HG03280 (cell line): Measurements from ENCODE around the gene GLI3.

Experiments
- ATAC-seq: cut with Tn5 transposase; IDR thresholded peaks from one replicate; pipeline ENCODE4 v1.9.1; 2021; ENCODE audit warnings: mild to moderate bottlenecking, moderate library complexity; ENCODE audit not compliant: unreplicated experiment

GLI3 gene

DNA sequence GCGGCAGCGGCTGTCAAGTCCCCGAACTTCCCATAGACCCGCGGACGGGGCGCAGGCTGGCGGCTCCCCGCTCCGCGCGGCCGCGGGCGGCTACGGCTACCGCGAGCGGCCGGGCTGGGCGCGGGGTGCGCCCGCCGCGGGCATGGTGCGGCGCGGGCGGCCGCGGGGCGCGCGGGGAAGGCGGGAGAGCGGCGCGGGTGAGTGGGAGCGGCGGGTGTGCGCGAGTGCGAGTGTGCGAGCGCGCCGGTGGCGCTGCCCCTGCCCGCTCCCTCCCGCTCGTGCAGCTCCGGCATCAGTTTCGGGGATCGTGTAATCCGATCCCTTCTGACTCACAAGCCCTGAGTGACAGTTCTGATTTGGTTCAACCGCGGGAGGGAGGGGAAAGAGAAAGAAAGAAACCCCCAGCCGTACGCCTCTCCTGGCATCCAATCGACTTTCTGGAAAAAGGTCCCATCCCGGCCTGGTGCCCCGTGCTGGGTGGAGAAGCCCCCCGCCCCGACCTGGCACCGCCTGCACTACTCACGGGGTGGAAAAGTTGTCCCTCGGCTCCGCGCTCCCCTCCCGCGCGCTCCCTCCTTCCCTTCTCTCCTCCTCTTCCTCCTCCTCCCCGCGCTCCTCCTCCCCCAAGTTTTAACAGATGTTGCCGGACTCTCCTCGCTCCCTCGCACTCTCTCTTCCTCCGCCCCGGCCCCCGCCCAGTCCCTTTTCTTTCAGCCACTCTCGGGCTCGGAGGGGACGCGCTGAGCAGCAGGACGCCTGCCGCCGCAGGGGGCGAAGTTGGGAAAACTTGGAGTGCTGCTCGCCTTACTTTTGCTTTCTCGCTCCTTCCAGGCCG is at the start of gene GLI3:
GLI3 (minus strand) TSS at position 234 of the 835 bp plus-strand sequence. CDS start 13,956 bp downstream, outside the sequence.
- ATAC-seq, result peak; percentile 56

- no peak for ATAC-seq
These were observed 48.4 kb upstream of the GLI3 start for GRCh38 chr7:42285383-42285824.

DNA sequence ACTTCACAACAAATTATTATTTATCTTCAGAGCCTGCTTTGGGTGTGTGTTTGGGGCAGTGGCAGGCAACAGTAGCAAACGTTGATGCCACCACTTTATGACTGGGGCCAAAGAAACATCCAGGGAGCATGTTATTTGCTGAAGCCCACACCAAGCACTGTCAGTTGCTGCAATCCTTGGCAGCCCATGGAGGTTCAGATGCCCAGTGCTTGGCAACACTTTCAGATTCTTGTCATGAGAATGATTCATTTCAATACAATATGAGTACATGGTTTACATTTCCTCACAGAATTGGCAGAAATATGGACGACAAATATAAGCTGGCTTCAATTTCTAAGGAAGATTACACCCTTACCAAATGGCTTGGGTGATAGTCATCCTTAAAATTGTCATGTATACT is 46.5 kb upstream of the GLI3 start:
- no peak for ATAC-seq

- ATAC-seq, result no peak
These were observed 41.3 kb upstream of the GLI3 start for GRCh38 chr7:42278344-42278743.

- ATAC-seq, result no peak
These were observed 37.0 kb upstream of the GLI3 start for GRCh38 chr7:42274053-42274452.

GRCh38 chr7:42272793-42273665 is 36.0 kb upstream of the GLI3 start:
- ATAC-seq, result no peak

GRCh38 chr7:42269161-42269560 is 32.2 kb upstream of the GLI3 start:
- no peak for ATAC-seq

GRCh38 chr7:42264702-42265101 is 27.7 kb upstream of the GLI3 start:
- ATAC-seq, result peak; percentile 57

- ATAC-seq, result no peak
These were observed 27.0 kb upstream of the GLI3 start for GRCh38 chr7:42263971-42264370.

- ATAC-seq, result no peak
These were observed 26.0 kb upstream of the GLI3 start for GRCh38 chr7:42262964-42263363.

- no peak for ATAC-seq
These were observed 17.2 kb upstream of the GLI3 start for GRCh38 chr7:42254217-42254616.

DNA sequence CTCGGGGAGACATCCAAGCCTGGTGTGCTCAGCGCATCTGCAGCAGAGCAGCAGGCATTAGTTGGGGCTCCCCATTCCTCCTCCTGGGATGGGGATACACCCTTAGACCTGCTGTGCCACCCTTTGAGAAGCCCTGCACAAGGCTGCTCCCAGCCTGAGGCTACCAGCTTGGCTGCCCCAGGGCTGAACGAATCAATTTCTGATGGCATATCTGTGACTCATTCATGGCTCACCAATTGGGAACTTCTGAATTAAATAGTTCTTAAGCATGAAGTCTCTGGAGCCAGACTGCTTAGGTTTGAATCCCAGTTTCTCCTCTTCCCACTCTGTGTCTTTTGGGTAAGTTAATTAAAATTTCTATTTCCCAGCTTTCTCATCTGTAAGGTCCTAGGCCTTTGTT is 16.3 kb upstream of the GLI3 start:
- no peak for ATAC-seq

DNA sequence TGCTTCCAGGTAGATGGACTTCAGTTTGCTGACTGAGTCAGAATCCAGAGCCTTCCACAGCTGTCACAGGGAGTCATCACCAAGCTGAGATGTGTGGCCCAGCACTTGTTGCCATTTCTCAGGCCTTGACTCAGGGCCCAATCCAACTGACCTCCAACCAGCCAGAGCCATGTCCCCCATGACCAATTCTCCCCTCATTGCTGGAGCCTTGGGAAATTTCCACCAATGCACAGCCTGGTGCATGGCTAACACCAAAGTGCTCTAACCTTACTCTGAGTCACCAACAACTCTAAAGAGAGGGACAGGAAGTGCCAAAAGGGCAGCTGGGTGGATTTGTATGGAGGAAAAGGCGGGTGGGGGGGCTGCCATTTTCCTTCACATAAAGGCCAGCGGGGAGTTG is 13.4 kb upstream of the GLI3 start:
- no peak for ATAC-seq

DNA sequence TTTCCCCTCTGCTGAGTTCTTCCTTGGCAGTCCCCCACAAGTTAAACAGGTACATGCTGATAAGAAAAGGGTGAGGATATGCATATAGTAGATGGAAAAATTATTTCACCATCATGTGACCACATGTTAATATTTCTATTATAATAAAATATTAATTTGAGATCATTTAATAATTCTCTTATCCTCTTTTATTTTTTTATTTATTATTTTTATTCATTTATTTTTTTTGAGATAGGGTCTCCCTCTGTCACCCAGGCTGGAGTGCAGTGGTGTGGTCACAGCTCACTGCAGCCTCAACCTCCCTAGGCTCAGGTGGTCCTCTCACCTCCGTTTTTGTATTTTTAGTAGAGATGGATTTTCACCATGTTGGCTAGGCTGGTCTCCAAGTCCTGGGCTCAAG is 11.6 kb upstream of the GLI3 start:
- no peak for ATAC-seq

DNA sequence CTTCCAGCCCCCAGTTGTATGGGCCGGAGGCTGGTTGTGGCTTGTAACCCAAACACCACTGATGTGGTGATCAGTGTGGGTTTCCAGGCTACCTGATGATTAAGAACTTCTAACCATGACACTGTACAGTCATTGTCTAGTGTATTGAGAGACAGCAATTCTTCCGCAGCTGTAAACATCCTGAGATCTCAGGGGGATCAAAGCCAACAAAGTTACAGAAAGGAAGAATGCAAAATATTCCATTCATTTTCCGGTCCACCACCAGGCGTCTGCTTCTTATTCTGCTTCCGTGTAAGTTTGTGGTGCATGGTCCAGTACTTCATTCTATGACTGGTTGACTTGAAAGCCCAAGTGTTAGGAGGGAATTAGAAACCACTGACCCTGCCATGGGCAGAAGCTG is 10.3 kb upstream of the GLI3 start:
- ATAC-seq, result no peak

- ATAC-seq, result no peak
These were observed 7.8 kb upstream of the GLI3 start for GRCh38 chr7:42244828-42245227.

- ATAC-seq, result no peak
These were observed 5.4 kb upstream of the GLI3 start for GRCh38 chr7:42242381-42242780.

DNA sequence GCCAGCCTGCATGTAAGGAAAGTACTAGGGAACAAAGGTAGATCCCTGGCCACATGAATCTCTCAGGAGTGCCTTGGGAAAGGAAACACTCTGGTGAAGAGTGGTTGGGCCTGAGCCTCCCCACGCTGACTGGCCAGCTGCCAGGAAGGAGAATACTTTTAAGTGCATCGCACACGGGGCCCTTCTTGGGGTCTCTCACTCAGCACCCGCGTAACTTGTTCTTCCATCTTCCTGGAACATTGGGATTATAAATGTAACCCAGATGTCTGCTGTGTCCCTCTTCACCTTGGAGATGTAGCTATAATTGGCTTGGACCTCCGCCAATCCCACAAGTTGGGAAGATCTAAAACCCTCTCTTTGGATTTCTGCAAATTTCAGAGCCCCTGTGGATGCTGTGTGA is 4.4 kb upstream of the GLI3 start:
- no peak for ATAC-seq

GRCh38 chr7:42240416-42240815 is 3.4 kb upstream of the GLI3 start:
- ATAC-seq, result no peak

DNA sequence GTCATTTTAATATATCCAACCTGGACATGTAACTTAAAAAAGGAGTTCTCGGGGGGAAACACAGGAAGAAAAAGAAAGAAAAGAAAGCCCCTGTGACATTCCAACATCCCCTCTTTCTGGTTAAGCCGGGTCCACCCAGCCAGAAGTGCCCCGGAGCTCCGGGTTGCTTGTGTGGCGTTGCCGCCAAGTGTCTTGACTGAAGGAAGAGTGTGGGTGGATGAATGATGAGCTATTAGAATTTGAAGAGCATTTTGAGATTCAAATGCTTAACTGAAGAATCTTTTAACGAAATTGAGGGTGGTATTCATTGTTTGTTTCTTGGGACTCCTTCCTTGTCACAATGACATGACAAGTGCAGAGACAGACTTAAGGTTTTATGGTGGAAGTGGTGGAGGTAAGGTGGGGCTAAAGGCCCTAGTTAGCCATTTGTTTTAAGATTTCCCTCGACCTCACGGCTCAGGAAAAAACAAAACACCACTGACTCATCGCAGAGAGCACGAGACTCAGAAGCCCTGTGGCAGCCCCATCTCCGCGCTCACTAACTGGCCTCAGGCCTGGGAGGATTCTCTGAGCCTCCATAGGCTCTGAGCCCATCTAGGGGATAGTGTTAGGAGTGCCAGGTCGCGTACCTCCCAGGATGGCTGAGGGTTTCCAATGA is 1.8 kb upstream of the GLI3 start:
- no peak for ATAC-seq

- ATAC-seq, result no peak
These were observed 967 bp upstream of the GLI3 start for GRCh38 chr7:42237811-42238541.
